HG03175 (cell line): ENCODE data around the gene GABRD.
A peak's percentile ranks its signal among the peaks of the same experiment; 100 is the strongest.

Experiments used
- ATAC-seq: cut with Tn5 transposase; IDR thresholded peaks from one replicate; pipeline ENCODE4 v1.9.1; 2021; ENCODE audit warnings: mild to moderate bottlenecking, moderate library complexity; ENCODE audit not compliant: unreplicated experiment

Gene GABRD

GRCh38 chr1:2033165-2033564 is 14.0 kb downstream of the GABRD start:
- ATAC-seq: no peak

GRCh38 chr1:2036287-2036686 is 17.1 kb downstream of the GABRD start:
- ATAC-seq: no peak

GRCh38 chr1:2037314-2037979 is 18.3 kb downstream of the GABRD start:
- no peak for ATAC-seq

GRCh38 chr1:2038229-2038628 is 19.1 kb downstream of the GABRD start:
- no peak for ATAC-seq

- ATAC-seq: no peak
These were observed 20.1 kb downstream of the GABRD start for GRCh38 chr1:2039251-2039650.

- no peak for ATAC-seq
These were observed 22.2 kb downstream of the GABRD start for GRCh38 chr1:2041305-2041704.

GRCh38 chr1:2041887-2042286 is 22.7 kb downstream of the GABRD start:
- no peak for ATAC-seq

GRCh38 chr1:2042830-2043773 is 24.0 kb downstream of the GABRD start:
- ATAC-seq: no peak

- no peak for ATAC-seq
These were observed 24.7 kb downstream of the GABRD start for GRCh38 chr1:2043886-2044285.

GRCh38 chr1:2044510-2045319 is 25.6 kb downstream of the GABRD start:
- no peak for ATAC-seq

- ATAC-seq: no peak
These were observed 26.5 kb downstream of the GABRD start for GRCh38 chr1:2045468-2046173.

GRCh38 chr1:2046174-2046917 is 27.2 kb downstream of the GABRD start:
- no peak for ATAC-seq

GRCh38 chr1:2046953-2047748 is 28.0 kb downstream of the GABRD start:
- no peak for ATAC-seq

- ATAC-seq: no peak
These were observed 28.9 kb downstream of the GABRD start for GRCh38 chr1:2047749-2048729.

- ATAC-seq: no peak
These were observed 30.1 kb downstream of the GABRD start for GRCh38 chr1:2049225-2049717.

GRCh38 chr1:2049718-2050431 is 30.7 kb downstream of the GABRD start, which contains the start of gene PRKCZ:
Gene PRKCZ, plus strand, starts transcription at chr1:2050411. Its CDS starts 220 bp downstream, at chr1:2050631.
- peak; percentile 45 for ATAC-seq

- no peak for ATAC-seq
These were observed 31.3 kb downstream of the GABRD start for GRCh38 chr1:2050461-2050792.
